Measurements from ENCODE around the gene WDR72. TPM values are rescaled to one million over a fixed set of nuclear protein-coding genes. Genes with fewer than 3 reads are reported as not detected.

Gene WDR72
- total RNA-seq, 1 donor, result not detected

- TF ChIP-seq CTCF (IDR thresholded peaks at IDR 0.05; ENCODE audit: insufficient read depth, low read depth, low read length), result no peak
- H3K4me3 ChIP-seq (ENCODE audit: low read depth, low read length), result no peak overlapping the region
- no peak for DNase-seq (ENCODE audit: low read depth)
These were observed 193.7 kb downstream of the WDR72 start for GRCh38 chr15:53565721-53566120.

GRCh38 chr15:53564647-53565046 lies 194.8 kb downstream of the WDR72 start:
- no peak overlapping the region for H3K4me3 ChIP-seq (ENCODE audit: low read depth, low read length)
- no peak for TF ChIP-seq CTCF (IDR thresholded peaks at IDR 0.05; ENCODE audit: insufficient read depth, low read depth, low read length)
- no peak for DNase-seq (ENCODE audit: low read depth)

- TF ChIP-seq CTCF (IDR thresholded peaks at IDR 0.05; ENCODE audit: insufficient read depth, low read depth, low read length), result no peak
These were observed 195.8 kb downstream of the WDR72 start for GRCh38 chr15:53563627-53564026.

GRCh38 chr15:53559364-53560277 lies 199.8 kb downstream of the WDR72 start:
- no peak overlapping the region for H3K4me3 ChIP-seq (ENCODE audit: low read depth, low read length)
- DNase-seq (ENCODE audit: low read depth), result no peak
- no peak for TF ChIP-seq CTCF (IDR thresholded peaks at IDR 0.05; ENCODE audit: insufficient read depth, low read depth, low read length)

More at GRCh38 chr15:53563627-53564026, 195.8 kb downstream of the WDR72 start:
- DNase-seq (ENCODE audit: low read depth), result no peak
- no peak overlapping the region for H3K4me3 ChIP-seq (ENCODE audit: low read depth, low read length)

- TF ChIP-seq CTCF (IDR thresholded peaks at IDR 0.05; ENCODE audit: insufficient read depth, low read depth, low read length), result no peak
- no peak overlapping the region for H3K4me3 ChIP-seq (ENCODE audit: low read depth, low read length)
- DNase-seq (ENCODE audit: low read depth), result no peak
These were observed 201.1 kb downstream of the WDR72 start for GRCh38 chr15:53558384-53558783.

GRCh38 chr15:53555226-53555625 lies 204.2 kb downstream of the WDR72 start:
- no peak for TF ChIP-seq CTCF (IDR thresholded peaks at IDR 0.05; ENCODE audit: insufficient read depth, low read depth, low read length)
- no peak overlapping the region for H3K4me3 ChIP-seq (ENCODE audit: low read depth, low read length)
- no peak for DNase-seq (ENCODE audit: low read depth)
